DOHH2 (cell line): ENCODE data around the gene P2RY6.

Source experiments
- CTCF ChIP-seq: fragments of 200-600 bp; sonication (generic); IDR thresholded peaks from one replicate; pipeline ENCODE4 v1.5.1; 2014; ENCODE audit warnings: antibody characterized with exemption, mild to moderate bottlenecking, low read depth, low read length; ENCODE audit not compliant: poor library complexity, severe bottlenecking
- EZH2phosphoT487 ChIP-seq: fragments of 200-600 bp; sonication (generic); IDR thresholded peaks from 2 replicates; pipeline ENCODE4 v1.6.1; 2017; ENCODE audit warnings: borderline replicate concordance, mild to moderate bottlenecking, antibody characterized with exemption, low read length, moderate library complexity, mixed read lengths

- no peak for TF ChIP-seq CTCF
- no peak for TF ChIP-seq EZH2phosphoT487
Observed at GRCh38 chr11:73268671-73269271, 3.4 kb upstream of the P2RY6 start.
